ENCODE measurements around the gene USP31. TPM values are rescaled to one million over a fixed set of nuclear protein-coding genes. Genes with fewer than 3 reads are reported as not detected.

Gene USP31
- total RNA-seq, 1 donor, result 6.2 TPM

- Histone ChIP-seq H3K4me3 (ENCODE audit: insufficient read depth, low read length) (no peak overlapping the region), H3K4me1 (ENCODE audit: insufficient read depth, low read length) (peaks cover 13% of the 10 kb centered on the region), H3K4me2 (ENCODE audit: insufficient read depth, low read length) (peak overlapping the region; percentile 14), H3K27ac (ENCODE audit: low read depth, low read length) (no peak overlapping the region), H2AFZ (ENCODE audit: low read length) (no peak overlapping the region), H3K36me3 (ENCODE audit: insufficient read depth, low read length) (no peaks in the 10 kb centered on the region), H3K27me3 (ENCODE audit: insufficient read depth, low read length) (no peaks in the 10 kb centered on the region), H3K9me3 (ENCODE audit: low read depth, low read length) (no peaks in the 10 kb centered on the region), H4K20me1 (ENCODE audit: insufficient read depth, low read length) (no peaks in the 10 kb centered on the region), H3K79me2 (ENCODE audit: insufficient read depth, low read length) (no peaks in the 10 kb centered on the region)
- DNase-seq (ENCODE audit: insufficient read length, low spot score, missing footprints), result peak; percentile 45
- no peak for TF ChIP-seq CTCF (IDR thresholded peaks at IDR 0.05; ENCODE audit: extremely low read depth, low read depth, low read length)
Measured at GRCh38 chr16:23061669-23062068, 87.6 kb downstream of the USP31 start.

GRCh38 chr16:23060458-23061320, 88.6 kb downstream of the USP31 start:
- Histone ChIP-seq H3K27ac (ENCODE audit: low read depth, low read length) (no peak overlapping the region), H3K36me3 (ENCODE audit: insufficient read depth, low read length) (no peaks in the 10 kb centered on the region), H3K4me3 (ENCODE audit: insufficient read depth, low read length) (no peak overlapping the region), H3K4me1 (ENCODE audit: insufficient read depth, low read length) (peaks cover 13% of the 10 kb centered on the region), H3K4me2 (ENCODE audit: insufficient read depth, low read length) (no peak overlapping the region), H2AFZ (ENCODE audit: low read length) (no peak overlapping the region), H3K27me3 (ENCODE audit: insufficient read depth, low read length) (no peaks in the 10 kb centered on the region), H3K79me2 (ENCODE audit: insufficient read depth, low read length) (no peaks in the 10 kb centered on the region), H4K20me1 (ENCODE audit: insufficient read depth, low read length) (no peaks in the 10 kb centered on the region), H3K9me3 (ENCODE audit: low read depth, low read length) (no peaks in the 10 kb centered on the region)
- peak; percentile 89 for TF ChIP-seq CTCF (IDR thresholded peaks at IDR 0.05; ENCODE audit: extremely low read depth, low read depth, low read length)
- DNase-seq (ENCODE audit: insufficient read length, low spot score, missing footprints), result peak; percentile 88

GRCh38 chr16:23059433-23059832, 89.8 kb downstream of the USP31 start:
- Histone ChIP-seq H3K27me3 (ENCODE audit: insufficient read depth, low read length) (no peaks in the 10 kb centered on the region), H3K4me2 (ENCODE audit: insufficient read depth, low read length) (no peak overlapping the region), H4K20me1 (ENCODE audit: insufficient read depth, low read length) (no peaks in the 10 kb centered on the region), H3K9me3 (ENCODE audit: low read depth, low read length) (no peaks in the 10 kb centered on the region), H3K27ac (ENCODE audit: low read depth, low read length) (no peak overlapping the region), H2AFZ (ENCODE audit: low read length) (no peak overlapping the region), H3K4me3 (ENCODE audit: insufficient read depth, low read length) (no peak overlapping the region), H3K79me2 (ENCODE audit: insufficient read depth, low read length) (no peaks in the 10 kb centered on the region), H3K36me3 (ENCODE audit: insufficient read depth, low read length) (no peaks in the 10 kb centered on the region), H3K4me1 (ENCODE audit: insufficient read depth, low read length) (peaks cover 12% of the 10 kb centered on the region)
- TF ChIP-seq CTCF (IDR thresholded peaks at IDR 0.05; ENCODE audit: extremely low read depth, low read depth, low read length), result no peak
- DNase-seq (ENCODE audit: insufficient read length, low spot score, missing footprints), result no peak

- no peak for DNase-seq (ENCODE audit: insufficient read length, low spot score, missing footprints)
- TF ChIP-seq CTCF (IDR thresholded peaks at IDR 0.05; ENCODE audit: extremely low read depth, low read depth, low read length), result no peak
- no peak overlapping the region for H3K4me3 ChIP-seq (ENCODE audit: insufficient read depth, low read length)
- H3K4me2 ChIP-seq (ENCODE audit: insufficient read depth, low read length), result no peak overlapping the region
- H3K4me1 ChIP-seq (ENCODE audit: insufficient read depth, low read length), result peaks cover 8% of the 10 kb centered on the region
- no peak overlapping the region for H2AFZ ChIP-seq (ENCODE audit: low read length)
- no peaks in the 10 kb centered on the region for H3K27me3 ChIP-seq (ENCODE audit: insufficient read depth, low read length)
- H3K27ac ChIP-seq (ENCODE audit: low read depth, low read length), result no peak overlapping the region
- H3K36me3 ChIP-seq (ENCODE audit: insufficient read depth, low read length), result no peaks in the 10 kb centered on the region
- no peaks in the 10 kb centered on the region for H4K20me1 ChIP-seq (ENCODE audit: insufficient read depth, low read length)
- H3K79me2 ChIP-seq (ENCODE audit: insufficient read depth, low read length), result no peaks in the 10 kb centered on the region
- H3K9me3 ChIP-seq (ENCODE audit: low read depth, low read length), result no peaks in the 10 kb centered on the region
Measured at GRCh38 chr16:23058576-23058975, 90.7 kb downstream of the USP31 start.
